Measurements from ENCODE around the gene GRM1. TPM values are rescaled to one million over a fixed set of nuclear protein-coding genes. Genes with fewer than 3 reads are reported as not detected.

GRM1 gene
- total RNA-seq, 1 donor from 2014 or later: 6.7 TPM

DNA sequence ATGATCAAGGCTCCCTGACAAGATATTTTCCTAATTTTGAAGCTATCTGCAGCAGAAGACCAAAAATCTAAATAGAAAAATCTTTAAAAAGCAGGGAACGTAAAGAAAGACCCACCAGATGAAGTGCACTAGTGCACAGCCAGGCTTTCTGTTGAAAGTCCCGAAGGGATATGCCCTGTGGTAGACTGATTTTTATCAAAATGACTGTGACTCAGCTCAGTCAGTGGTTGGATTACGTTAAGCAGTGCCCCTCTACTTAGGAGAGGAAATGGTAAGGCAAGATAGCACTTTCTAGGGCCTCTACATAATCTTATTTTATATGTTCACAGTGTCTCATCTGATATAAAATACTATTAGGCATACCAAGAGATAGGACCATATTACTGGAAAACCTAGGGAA lies 391.4 kb downstream of the GRM1 start:
- intact Hi-C loops (cut with micrococcal nuclease): no loop called here
- no peaks in the 10 kb centered on the region for H3K27me3 ChIP-seq (ENCODE audit: low read depth)
- no peak overlapping the region for H3K4me3 ChIP-seq
- no peaks in the 10 kb centered on the region for H3K9me3 ChIP-seq (replicated peaks)
- no peak for DNase-seq
- H3K4me1 ChIP-seq: no peaks in the 10 kb centered on the region
- no peaks in the 10 kb centered on the region for H3K36me3 ChIP-seq
- no peak overlapping the region for H3K27ac ChIP-seq (replicated peaks)
- TF ChIP-seq, protein P1, sequence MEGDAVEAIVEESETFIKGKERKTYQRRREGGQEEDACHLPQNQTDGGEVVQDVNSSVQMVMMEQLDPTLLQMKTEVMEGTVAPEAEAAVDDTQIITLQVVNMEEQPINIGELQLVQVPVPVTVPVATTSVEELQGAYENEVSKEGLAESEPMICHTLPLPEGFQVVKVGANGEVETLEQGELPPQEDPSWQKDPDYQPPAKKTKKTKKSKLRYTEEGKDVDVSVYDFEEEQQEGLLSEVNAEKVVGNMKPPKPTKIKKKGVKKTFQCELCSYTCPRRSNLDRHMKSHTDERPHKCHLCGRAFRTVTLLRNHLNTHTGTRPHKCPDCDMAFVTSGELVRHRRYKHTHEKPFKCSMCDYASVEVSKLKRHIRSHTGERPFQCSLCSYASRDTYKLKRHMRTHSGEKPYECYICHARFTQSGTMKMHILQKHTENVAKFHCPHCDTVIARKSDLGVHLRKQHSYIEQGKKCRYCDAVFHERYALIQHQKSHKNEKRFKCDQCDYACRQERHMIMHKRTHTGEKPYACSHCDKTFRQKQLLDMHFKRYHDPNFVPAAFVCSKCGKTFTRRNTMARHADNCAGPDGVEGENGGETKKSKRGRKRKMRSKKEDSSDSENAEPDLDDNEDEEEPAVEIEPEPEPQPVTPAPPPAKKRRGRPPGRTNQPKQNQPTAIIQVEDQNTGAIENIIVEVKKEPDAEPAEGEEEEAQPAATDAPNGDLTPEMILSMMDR (IDR thresholded peaks at IDR 0.05; ENCODE audit: borderline replicate concordance): no peak

DNA sequence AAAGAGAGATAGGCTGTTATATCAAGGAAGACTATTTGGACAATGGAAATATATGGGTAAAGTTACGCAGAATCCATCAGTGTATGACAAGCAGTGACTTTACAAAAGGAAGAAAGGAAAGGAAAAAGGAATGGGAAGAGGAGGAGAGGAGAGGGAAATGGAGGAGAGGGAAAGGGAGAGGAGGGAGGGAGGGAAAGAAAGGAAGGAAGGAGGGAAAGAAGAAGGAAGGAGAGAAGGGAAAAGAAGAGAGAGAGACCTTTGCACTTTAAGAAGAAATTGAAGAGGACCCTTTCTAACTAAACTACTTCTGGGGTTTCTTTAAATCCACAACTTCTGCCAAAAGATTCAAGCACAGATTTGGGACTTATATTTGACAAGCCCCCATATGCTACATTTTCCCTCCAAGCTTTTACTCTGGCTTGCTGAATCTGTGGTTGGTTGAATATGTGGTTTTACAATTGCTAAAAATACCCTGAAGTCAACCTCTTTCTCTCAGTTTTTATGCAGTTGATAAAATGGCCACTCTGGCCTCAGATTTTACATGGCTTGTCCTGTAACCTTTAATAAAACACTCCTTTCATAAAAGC lies 394.0 kb downstream of the GRM1 start:
- Histone ChIP-seq H3K27ac (replicated peaks) (no peak overlapping the region), H3K36me3 (no peaks in the 10 kb centered on the region), H3K4me1 (no peaks in the 10 kb centered on the region), H3K4me3 (no peak overlapping the region), H3K27me3 (ENCODE audit: low read depth) (no peaks in the 10 kb centered on the region), H3K9me3 (replicated peaks) (no peaks in the 10 kb centered on the region)
- DNase-seq: no peak
- TF ChIP-seq, protein P1 (IDR thresholded peaks at IDR 0.05; ENCODE audit: borderline replicate concordance): no peak
- intact Hi-C loops (cut with micrococcal nuclease): no loop called here

DNA sequence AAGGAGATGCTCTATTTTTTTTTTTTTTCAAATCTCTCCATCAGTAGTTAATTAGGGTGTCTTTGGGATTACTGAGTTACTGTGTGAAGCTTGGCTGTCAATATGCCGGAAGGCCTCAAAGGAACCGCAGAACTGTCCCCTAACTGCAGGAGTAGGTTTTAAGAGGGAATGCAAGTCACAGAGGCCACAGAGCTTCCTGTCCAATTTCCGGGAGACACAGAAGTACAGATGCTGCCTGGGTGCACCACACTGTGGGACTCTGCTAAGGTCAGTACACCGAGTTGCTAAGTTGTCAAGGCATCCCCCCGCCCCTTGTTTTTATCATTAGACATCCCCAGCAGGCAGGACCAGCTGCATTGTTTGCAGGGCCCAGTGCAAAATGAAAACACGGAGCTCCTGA lies 394.6 kb downstream of the GRM1 start:
- H3K27me3 ChIP-seq (ENCODE audit: low read depth): no peaks in the 10 kb centered on the region
- no peaks in the 10 kb centered on the region for H3K9me3 ChIP-seq (replicated peaks)
- H3K27ac ChIP-seq (replicated peaks): no peak overlapping the region
- no peak overlapping the region for H3K4me3 ChIP-seq
- TF ChIP-seq, protein P1 (IDR thresholded peaks at IDR 0.05; ENCODE audit: borderline replicate concordance): no peak
- DNase-seq: no peak
- no peaks in the 10 kb centered on the region for H3K36me3 ChIP-seq
- intact Hi-C loops (cut with micrococcal nuclease): no loop called here
- no peaks in the 10 kb centered on the region for H3K4me1 ChIP-seq

DNA sequence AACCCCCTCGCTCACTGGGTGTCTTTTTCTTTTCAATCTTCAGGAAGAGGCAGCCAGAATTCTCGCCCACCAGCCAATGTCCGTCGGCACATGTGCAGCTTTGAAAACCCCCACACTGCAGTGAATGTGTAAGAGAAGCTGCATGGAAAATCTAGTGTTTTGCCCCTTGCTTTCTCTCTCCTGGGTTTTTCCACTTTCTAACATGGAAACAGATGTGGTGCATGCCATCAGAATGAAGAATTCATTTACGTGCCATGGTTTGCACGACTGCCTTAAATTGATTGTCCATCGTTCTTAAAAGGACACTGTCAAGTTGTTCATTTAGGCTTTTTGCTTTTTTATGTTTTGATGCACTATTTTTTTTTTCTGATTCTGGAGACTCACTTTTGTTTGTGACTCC lies 397.7 kb downstream of the GRM1 start:
- Histone ChIP-seq H3K4me3 (no peak overlapping the region), H3K27ac (replicated peaks) (no peak overlapping the region), H3K4me1 (no peaks in the 10 kb centered on the region), H3K36me3 (no peaks in the 10 kb centered on the region), H3K27me3 (ENCODE audit: low read depth) (no peaks in the 10 kb centered on the region), H3K9me3 (replicated peaks) (no peaks in the 10 kb centered on the region)
- DNase-seq: no peak
- intact Hi-C loops (cut with micrococcal nuclease): no loop called here
- TF ChIP-seq, protein P1 (IDR thresholded peaks at IDR 0.05; ENCODE audit: borderline replicate concordance): no peak

DNA sequence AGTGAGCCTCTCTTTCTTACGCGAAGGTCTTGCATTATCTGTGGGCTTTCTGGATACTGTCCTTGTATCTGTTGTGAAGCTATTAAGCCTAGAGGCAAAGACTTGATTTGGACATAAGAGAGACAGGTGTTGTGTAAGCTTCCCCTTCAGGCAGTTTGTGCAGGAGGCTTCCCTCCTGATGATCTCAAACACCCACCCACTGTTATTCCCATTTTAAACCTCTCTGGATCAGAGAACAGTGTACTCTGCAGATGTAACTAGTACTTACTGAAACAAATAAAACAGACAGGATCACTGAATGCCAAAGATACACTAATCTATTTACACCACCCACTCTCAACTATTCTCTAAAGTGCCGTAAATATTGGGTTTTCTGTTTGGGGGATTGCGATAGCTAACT lies 401.0 kb downstream of the GRM1 start:
- H3K4me1 ChIP-seq: no peaks in the 10 kb centered on the region
- H3K4me3 ChIP-seq: no peak overlapping the region
- peaks cover 12% of the 10 kb centered on the region for H3K27me3 ChIP-seq (ENCODE audit: low read depth)
- no peak for DNase-seq
- H3K27ac ChIP-seq (replicated peaks): no peak overlapping the region
- intact Hi-C loops (cut with micrococcal nuclease): no loop called here
- H3K9me3 ChIP-seq (replicated peaks): no peaks in the 10 kb centered on the region
- H3K36me3 ChIP-seq: no peaks in the 10 kb centered on the region
- TF ChIP-seq, protein P1 (IDR thresholded peaks at IDR 0.05; ENCODE audit: borderline replicate concordance): no peak
